ENCODE data around the gene ATN1. TPM values are rescaled to one million over a fixed set of nuclear protein-coding genes. Genes with fewer than 3 reads are reported as not detected.

The ATN1 gene
- total RNA-seq, 4 donors from 2014 or later = 49.0 to 136 (median 95.2) TPM

DNA sequence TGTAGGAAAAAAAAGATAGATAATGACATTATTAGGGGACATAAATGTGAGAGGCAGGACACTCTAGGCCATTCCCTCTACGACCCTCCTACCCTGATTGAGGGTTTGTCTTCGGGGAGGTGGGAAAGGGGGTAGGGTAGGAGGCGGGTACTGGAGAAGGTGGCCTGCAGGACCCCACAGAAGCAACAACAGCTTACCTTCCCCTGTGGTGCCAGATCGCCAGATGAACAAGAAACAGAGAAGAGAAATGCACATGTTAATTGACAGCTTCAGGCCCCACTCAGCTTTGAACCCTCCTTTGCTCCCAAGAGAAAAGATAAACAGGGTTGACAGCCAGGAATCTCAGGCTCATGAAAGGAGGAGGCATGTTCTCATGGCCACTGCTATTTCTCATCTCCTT is 38.0 kb downstream of the ATN1 start:
- no peaks in the 10 kb centered on the region for H3K9me3 ChIP-seq
- H3K4me1 ChIP-seq = peaks cover 4 to 65% (median 25%) of the 10 kb centered on the region in 3 donors
- no peak for ATAC-seq
- peak overlapping the region in 3 of 4 donors; percentile 81 to 84 (median 82) for H3K27ac ChIP-seq
- TF ChIP-seq, protein P1, sequence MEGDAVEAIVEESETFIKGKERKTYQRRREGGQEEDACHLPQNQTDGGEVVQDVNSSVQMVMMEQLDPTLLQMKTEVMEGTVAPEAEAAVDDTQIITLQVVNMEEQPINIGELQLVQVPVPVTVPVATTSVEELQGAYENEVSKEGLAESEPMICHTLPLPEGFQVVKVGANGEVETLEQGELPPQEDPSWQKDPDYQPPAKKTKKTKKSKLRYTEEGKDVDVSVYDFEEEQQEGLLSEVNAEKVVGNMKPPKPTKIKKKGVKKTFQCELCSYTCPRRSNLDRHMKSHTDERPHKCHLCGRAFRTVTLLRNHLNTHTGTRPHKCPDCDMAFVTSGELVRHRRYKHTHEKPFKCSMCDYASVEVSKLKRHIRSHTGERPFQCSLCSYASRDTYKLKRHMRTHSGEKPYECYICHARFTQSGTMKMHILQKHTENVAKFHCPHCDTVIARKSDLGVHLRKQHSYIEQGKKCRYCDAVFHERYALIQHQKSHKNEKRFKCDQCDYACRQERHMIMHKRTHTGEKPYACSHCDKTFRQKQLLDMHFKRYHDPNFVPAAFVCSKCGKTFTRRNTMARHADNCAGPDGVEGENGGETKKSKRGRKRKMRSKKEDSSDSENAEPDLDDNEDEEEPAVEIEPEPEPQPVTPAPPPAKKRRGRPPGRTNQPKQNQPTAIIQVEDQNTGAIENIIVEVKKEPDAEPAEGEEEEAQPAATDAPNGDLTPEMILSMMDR (IDR thresholded peaks at IDR 0.05) = no peak
- TF ChIP-seq POLR2A (IDR thresholded peaks at IDR 0.05) = no peak
- TF ChIP-seq POLR2AphosphoS5 (IDR thresholded peaks at IDR 0.05) = no peak
- TF ChIP-seq EP300 (IDR thresholded peaks at IDR 0.05) = no peak
- no peak overlapping the region for H3K4me3 ChIP-seq
- H3K36me3 ChIP-seq = peaks cover 0 to 45% of the 10 kb centered on the region in 2 donors
- no peaks in the 10 kb centered on the region for H3K27me3 ChIP-seq
- WGBS, 2 donors (ENCODE audit: low coverage in 1 of 2) = 20 to 73% methylated on average over 1 to 2 of the region's 4 CpGs

GRCh38 chr12:6966351-6966750 is 38.6 kb downstream of the ATN1 start:
- peaks cover 4 to 63% (median 22%) of the 10 kb centered on the region in 3 donors for H3K4me1 ChIP-seq

GRCh38 chr12:6967651-6968100 is 39.9 kb downstream of the ATN1 start:
- H3K4me1 ChIP-seq = peaks cover 4 to 63% (median 29%) of the 10 kb centered on the region in 3 donors
- H3K36me3 ChIP-seq = peaks cover 0 to 45% of the 10 kb centered on the region in 2 donors
- no peaks in the 10 kb centered on the region for H3K27me3 ChIP-seq
- TF ChIP-seq, protein P1 (IDR thresholded peaks at IDR 0.05) = no peak
- TF ChIP-seq POLR2A (IDR thresholded peaks at IDR 0.05) = no peak
- no peak for TF ChIP-seq POLR2AphosphoS5 (IDR thresholded peaks at IDR 0.05)
- TF ChIP-seq EP300 (IDR thresholded peaks at IDR 0.05) = no peak
- H3K4me3 ChIP-seq = no peak overlapping the region
- no peaks in the 10 kb centered on the region for H3K9me3 ChIP-seq
- 70 to 79% methylated on average over 2 to 3 of the region's 10 CpGs for WGBS, 2 donors (ENCODE audit: low coverage in 1 of 2)
- no peak overlapping the region for H3K27ac ChIP-seq
- ATAC-seq = no peak

More at GRCh38 chr12:6966351-6966750, 38.6 kb downstream of the ATN1 start:
- Histone ChIP-seq H3K4me3 (no peak overlapping the region), H3K36me3 (peaks cover 0 to 45% of the 10 kb centered on the region in 2 donors), H3K9me3 (no peaks in the 10 kb centered on the region), H3K27ac (no peak overlapping the region), H3K27me3 (no peaks in the 10 kb centered on the region)
- ATAC-seq = no peak
- no peak for TF ChIP-seq POLR2AphosphoS5 (IDR thresholded peaks at IDR 0.05)
- TF ChIP-seq, protein P1 (IDR thresholded peaks at IDR 0.05) = no peak
- TF ChIP-seq POLR2A (IDR thresholded peaks at IDR 0.05) = no peak
- no peak for TF ChIP-seq EP300 (IDR thresholded peaks at IDR 0.05)
- WGBS, 2 donors (ENCODE audit: low coverage in 1 of 2) = 67 to 76% methylated on average over 5 to 7 of the region's 7 CpGs

- Histone ChIP-seq H3K4me3 (no peak overlapping the region), H3K4me1 (peaks cover 4 to 64% (median 29%) of the 10 kb centered on the region in 3 donors), H3K9me3 (no peaks in the 10 kb centered on the region), H3K36me3 (peaks cover 0 to 45% of the 10 kb centered on the region in 2 donors), H3K27ac (peak overlapping the region in 1 of 4 donors; percentile 2), H3K27me3 (no peaks in the 10 kb centered on the region)
- TF ChIP-seq POLR2A (IDR thresholded peaks at IDR 0.05) (no peak), POLR2AphosphoS5 (IDR thresholded peaks at IDR 0.05) (no peak), EP300 (IDR thresholded peaks at IDR 0.05) (no peak)
- TF ChIP-seq, protein P1 (IDR thresholded peaks at IDR 0.05) = no peak
- WGBS, 2 donors (ENCODE audit: low coverage in 1 of 2) = 80 to 83% methylated on average over 1 to 2 of the region's 9 CpGs
- no peak for ATAC-seq
Observed at GRCh38 chr12:6968426-6968825, 40.7 kb downstream of the ATN1 start.

DNA sequence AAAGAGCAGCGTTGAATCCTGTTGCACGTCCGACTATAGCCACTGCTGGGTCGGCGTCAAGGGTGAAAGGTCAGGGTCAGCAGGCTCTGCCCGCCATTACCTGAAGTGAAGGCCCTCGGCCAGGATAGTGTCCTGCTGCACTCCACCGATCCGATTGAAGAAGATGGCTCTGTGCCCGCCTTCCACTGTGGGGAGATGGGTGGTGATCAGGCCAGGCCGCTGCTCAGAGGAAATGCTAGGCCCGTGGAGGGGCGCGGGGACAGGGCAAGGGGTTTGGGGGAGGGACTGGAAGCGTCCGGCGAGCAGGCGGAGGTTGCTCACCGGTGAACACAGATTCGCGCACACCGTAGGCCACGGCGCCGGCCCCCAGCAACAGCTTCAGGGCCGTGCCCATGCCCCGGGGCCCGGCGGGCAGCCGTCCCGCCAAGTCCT is 42.4 kb downstream of the ATN1 start:
- peak overlapping the region; percentile 71 to 98 (median 92) for H3K27ac ChIP-seq
- WGBS, 2 donors (ENCODE audit: low coverage in 1 of 2) = 0% methylated on average over 3 to 7 of the region's 31 CpGs
- no peaks in the 10 kb centered on the region for H3K27me3 ChIP-seq
- no peak for ATAC-seq
- TF ChIP-seq, protein P1 (IDR thresholded peaks at IDR 0.05) = no peak
- TF ChIP-seq POLR2AphosphoS5 (IDR thresholded peaks at IDR 0.05) = no peak
- no peak for TF ChIP-seq POLR2A (IDR thresholded peaks at IDR 0.05)
- no peak for TF ChIP-seq EP300 (IDR thresholded peaks at IDR 0.05)
- H3K9me3 ChIP-seq = no peaks in the 10 kb centered on the region
- H3K36me3 ChIP-seq = peaks cover 0 to 55% of the 10 kb centered on the region in 2 donors
- peak overlapping the region; percentile 85 to 94 for H3K4me3 ChIP-seq
- H3K4me1 ChIP-seq = peaks cover 4 to 49% (median 25%) of the 10 kb centered on the region in 3 donors
